Adrenal gland (tissue), 12 donors: ENCODE data around the gene RMND5A. TPM values are rescaled to one million over a fixed set of nuclear protein-coding genes. Genes with fewer than 3 reads are reported as not detected.
A peak's percentile ranks its signal among the peaks of the same experiment; 100 is the strongest.

Experiments used
- DNase-seq, 7 donors: peaks; one replicate each; pipeline ENCODE4 v3.0.0-alpha.2; 2019 to 2020
- H3K27ac ChIP-seq, 5 donors: fragments of 200-600 bp; sonication (generic) in 4 of 5; 1 replicate in 3 of 5; 2 replicates in 2 of 5; pipeline versions ENCODE4 v1.5.1 to v1.8.0; 2016 to 2020; ENCODE audit warnings: mild to moderate bottlenecking in 1 of 5
- H3K27me3 ChIP-seq: fragments of 200-600 bp; 2 replicates; pipeline ENCODE4 v1.8.0; 2021
- H3K36me3 ChIP-seq, 2 donors: fragments of 200-600 bp; replicated peaks in 1 of 2; 1 replicate in 1 of 2; 2 replicates in 1 of 2; pipeline versions ENCODE4 v1.5.1 to v1.8.0; 2018 to 2022
- H3K4me1 ChIP-seq, 2 donors: fragments of 200-600 bp; replicated peaks in 1 of 2; 1 replicate in 1 of 2; 2 replicates in 1 of 2; pipeline versions ENCODE4 v1.5.1 to v1.8.0; 2018 to 2021
- H3K4me3 ChIP-seq, 4 donors: fragments of 200-600 bp; sonication (generic) in 3 of 4; one replicate each; pipeline ENCODE4 v1.5.1; 2016 to 2018
- H3K9me3 ChIP-seq, 3 donors: fragments of 200-600 bp; sonication (generic) in 1 of 3; replicated peaks in 1 of 3; 1 replicate in 2 of 3; 2 replicates in 1 of 3; pipeline versions ENCODE4 v1.5.1 to v1.8.0; 2016 to 2021
- CTCF ChIP-seq, 6 experiments: fragments of 450-650 bp in 4 of 6; fragments of 200-600 bp in 2 of 6; sonication (generic) in 1 of 6; IDR thresholded peaks; 1 replicate in 5 of 6; 2 replicates in 1 of 6; pipeline versions ENCODE4 v1.5.1 to v1.8.0; 2016 to 2021; ENCODE audit warnings: antibody characterized with exemption in 6 of 6, mild to moderate bottlenecking in 2 of 6, moderate library complexity in 1 of 6
- POLR2A ChIP-seq, 2 donors: fragments of 450-650 bp; IDR thresholded peaks; one replicate each; pipeline ENCODE4 v1.6.1; 2017; ENCODE audit warnings: antibody characterized with exemption in 2 of 2, mild to moderate bottlenecking in 2 of 2, moderate library complexity in 1 of 2
- WGBS, 4 donors: extraction: QIAGEN DNeasy Blood & Tissue Kit in 2 of 4; methylation state at CpG; one replicate each; pipeline versions ENCODE4 v1.1.5 to v1.1.7; 2013 to 2017; 5-methylcytosine and 5-hydroxymethylcytosine counted together
- intact Hi-C, 2 donors: fragments of 100-400 bp; cut with DNase I; formaldehyde crosslinking; loops; one replicate each; pipeline versions ENCODE4 v1.14.1 to v1.15.0; 2022 to 2023
- polyA plus RNA-seq, 3 donors: library from polyadenylated mRNA; stranded (reverse); fragments of 200-250 nt in 2 of 3; fragments of 350-450 nt in 1 of 3; fragmentation: Illumina TruSeq in 1 of 3; extraction: RNeasy Lipid Tissue Mini Kit (QIAGEN cat#74804) in 1 of 3; gene quantifications; one replicate each; pipeline ENCODE4 v1.2.3, GENCODE V29; 2013 to 2014
- total RNA-seq, 9 donors: library from RNA; depleted of rRNA in 4 of 9; stranded (reverse); fragments of >200 nt in 4 of 9; fragments of 120-200 nt in 1 of 9; fragmentation: NEBNext Ultra II Directional in 1 of 9; extraction: Animal tissue kit (Norgen Biotek cat#: 25700) in 1 of 9; gene quantifications; one replicate each; pipeline versions ENCODE4 v1.1.0 to v1.2.4, GENCODE V29; 2013 to 2023
- donor health status: healthy with polysubstance abuse.
- donor health status: Bipolar disorder and iron deficiency.
- donor health status: DM: yes; HTN: yes; CAD: no.
- donor health status: DM: no; HTN: no; CAD: no.
- donor health status: DM: no; HTN: no; CAD: no.
- donor health status: DM: yes; HTN: yes; CAD: no.

Gene RMND5A
- total and polyA plus RNA-seq, 12 donors = 8.2 to 45.9 (median 34.1) TPM

GRCh38 chr2:86807133-86807467, 87.0 kb downstream of the RMND5A start:
- peaks cover 29% of the 10 kb centered on the region for H3K27me3 ChIP-seq
- H3K9me3 ChIP-seq = no peaks in the 10 kb centered on the region
- no peak for DNase-seq
- WGBS, 4 donors = 40 to 53% (median 45%) methylated on average over 11 of the region's 11 CpGs
- TF ChIP-seq POLR2A (IDR thresholded peaks at IDR 0.05) = no peak
- TF ChIP-seq CTCF (IDR thresholded peaks at IDR 0.05) = no peak
- no peaks in the 10 kb centered on the region for H3K36me3 ChIP-seq
- peaks cover 12 to 15% of the 10 kb centered on the region in 2 donors for H3K4me1 ChIP-seq
- intact Hi-C loops = no loop called here
- H3K4me3 ChIP-seq = peak overlapping the region in 1 of 4 donors; percentile 45
- no peak overlapping the region for H3K27ac ChIP-seq

GRCh38 chr2:86807468-86808275, 87.6 kb downstream of the RMND5A start:
- intact Hi-C loops = no loop called here
- peak overlapping the region in 1 of 4 donors; percentile 45 for H3K4me3 ChIP-seq
- H3K9me3 ChIP-seq = no peaks in the 10 kb centered on the region
- peak in 4 of 7 donors; percentile 24 to 72 (median 28) for DNase-seq
- H3K36me3 ChIP-seq = no peaks in the 10 kb centered on the region
- TF ChIP-seq POLR2A (IDR thresholded peaks at IDR 0.05) (no peak), CTCF (IDR thresholded peaks at IDR 0.05) (no peak)
- H3K27ac ChIP-seq = no peak overlapping the region
- H3K4me1 ChIP-seq = peaks cover 12 to 15% of the 10 kb centered on the region in 2 donors
- H3K27me3 ChIP-seq = peaks cover 29% of the 10 kb centered on the region
- WGBS, 4 donors = 1 to 2% (median 2%) methylated on average over 24 to 51 of the region's 51 CpGs

- TF ChIP-seq CTCF (IDR thresholded peaks at IDR 0.05) = peak; percentile 87 to 95 (median 90)
- no peak for TF ChIP-seq POLR2A (IDR thresholded peaks at IDR 0.05)
- intact Hi-C loops = no loop called here
- WGBS, 4 donors = 12 to 26% (median 15%) methylated on average over 26 to 36 of the region's 36 CpGs
- H3K27ac ChIP-seq = no peak overlapping the region
- DNase-seq = peak; percentile 81 to 94 (median 86)
- no peaks in the 10 kb centered on the region for H3K9me3 ChIP-seq
- peak overlapping the region in 1 of 4 donors; percentile 45 for H3K4me3 ChIP-seq
- H3K27me3 ChIP-seq = peaks cover 29% of the 10 kb centered on the region
- H3K4me1 ChIP-seq = peaks cover 12 to 15% of the 10 kb centered on the region in 2 donors
- no peaks in the 10 kb centered on the region for H3K36me3 ChIP-seq
Measured at GRCh38 chr2:86808315-86809161, 88.4 kb downstream of the RMND5A start.

- WGBS, 4 donors = 20 to 36% (median 21%) methylated on average over 19 to 43 of the region's 43 CpGs
- H3K36me3 ChIP-seq = no peaks in the 10 kb centered on the region
- peaks cover 12 to 15% of the 10 kb centered on the region in 2 donors for H3K4me1 ChIP-seq
- no peak for DNase-seq
- H3K9me3 ChIP-seq = no peaks in the 10 kb centered on the region
- H3K27ac ChIP-seq = no peak overlapping the region
- H3K4me3 ChIP-seq = no peak overlapping the region
- intact Hi-C loops = no loop called here
- peaks cover 29% of the 10 kb centered on the region for H3K27me3 ChIP-seq
- TF ChIP-seq POLR2A (IDR thresholded peaks at IDR 0.05) (no peak), CTCF (IDR thresholded peaks at IDR 0.05) (no peak)
Measured at GRCh38 chr2:86809481-86810121, 89.5 kb downstream of the RMND5A start.
